Bronchial smooth muscle cell (primary cell): Measurements from ENCODE around the gene CNMD. TPM values are rescaled to one million over a fixed set of nuclear protein-coding genes. Genes with fewer than 3 reads are reported as not detected.

ENCODE experiments used
- total RNA-seq: library from RNA; depleted of rRNA; stranded (reverse); fragments of >200 nt; gene quantifications from 2 replicates; pipeline ENCODE4 v1.2.1, GENCODE V29; 2014

Gene CNMD
- total RNA-seq: not detected in 2 replicates

GRCh38 chr13:52739468-52740071, at the start of gene CNMD:
TSS of gene CNMD (minus strand) at chr13:52739820. CDS start at chr13:52739701, 119 bp downstream.

Other genes with a start within 250 kb of the CNMD start
- 3.0 and 3.3 TPM in 2 replicates for gene HNRNPA1L2, start 97.4 kb downstream of the CNMD start, total RNA-seq
- gene SUGT1, start 87.0 kb downstream of the CNMD start, total RNA-seq: 36.3 and 37.8 TPM in 2 replicates
- gene PCDH8, start 108.8 kb upstream of the CNMD start, total RNA-seq: not detected in 2 replicates